ENCODE results near the gene VAV3. TPM values are rescaled to one million over a fixed set of nuclear protein-coding genes. Genes with fewer than 3 reads are reported as not detected.

Gene VAV3
- total RNA-seq, 1 experiment from 2014 or later, result 10.0 TPM

DNA sequence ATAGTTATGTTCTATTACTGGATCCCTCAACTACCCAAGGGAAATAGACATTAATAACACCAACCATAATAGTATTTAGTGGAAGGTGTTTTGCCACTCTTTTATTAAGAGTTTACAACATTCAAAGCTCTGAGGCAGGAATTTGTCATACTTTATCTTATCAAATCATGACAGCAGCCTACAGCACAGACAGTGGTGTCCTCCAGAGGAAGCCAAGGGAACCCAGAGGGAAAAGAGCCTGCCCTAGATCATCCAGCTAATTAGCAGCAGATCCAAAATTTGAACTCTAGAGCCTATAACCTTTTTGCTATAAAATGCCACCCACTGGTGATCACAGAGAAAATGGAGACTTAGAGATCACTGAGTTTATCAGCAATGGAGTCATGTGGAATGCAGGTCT is 18.2 kb downstream of the VAV3 start (continued):
- TF ChIP-seq, protein P1, sequence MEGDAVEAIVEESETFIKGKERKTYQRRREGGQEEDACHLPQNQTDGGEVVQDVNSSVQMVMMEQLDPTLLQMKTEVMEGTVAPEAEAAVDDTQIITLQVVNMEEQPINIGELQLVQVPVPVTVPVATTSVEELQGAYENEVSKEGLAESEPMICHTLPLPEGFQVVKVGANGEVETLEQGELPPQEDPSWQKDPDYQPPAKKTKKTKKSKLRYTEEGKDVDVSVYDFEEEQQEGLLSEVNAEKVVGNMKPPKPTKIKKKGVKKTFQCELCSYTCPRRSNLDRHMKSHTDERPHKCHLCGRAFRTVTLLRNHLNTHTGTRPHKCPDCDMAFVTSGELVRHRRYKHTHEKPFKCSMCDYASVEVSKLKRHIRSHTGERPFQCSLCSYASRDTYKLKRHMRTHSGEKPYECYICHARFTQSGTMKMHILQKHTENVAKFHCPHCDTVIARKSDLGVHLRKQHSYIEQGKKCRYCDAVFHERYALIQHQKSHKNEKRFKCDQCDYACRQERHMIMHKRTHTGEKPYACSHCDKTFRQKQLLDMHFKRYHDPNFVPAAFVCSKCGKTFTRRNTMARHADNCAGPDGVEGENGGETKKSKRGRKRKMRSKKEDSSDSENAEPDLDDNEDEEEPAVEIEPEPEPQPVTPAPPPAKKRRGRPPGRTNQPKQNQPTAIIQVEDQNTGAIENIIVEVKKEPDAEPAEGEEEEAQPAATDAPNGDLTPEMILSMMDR (IDR thresholded peaks at IDR 0.05), result no peak
- TF ChIP-seq, protein P2, sequence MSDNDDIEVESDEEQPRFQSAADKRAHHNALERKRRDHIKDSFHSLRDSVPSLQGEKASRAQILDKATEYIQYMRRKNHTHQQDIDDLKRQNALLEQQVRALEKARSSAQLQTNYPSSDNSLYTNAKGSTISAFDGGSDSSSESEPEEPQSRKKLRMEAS (CRISPR knock-in tag; IDR thresholded peaks at IDR 0.05), result no peak
- no peak for TF ChIP-seq ZNF317 (CRISPR knock-in tag; IDR thresholded peaks at IDR 0.05; ENCODE audit: borderline replicate concordance, low read depth)
- TF ChIP-seq NR2C2 (CRISPR knock-in tag; IDR thresholded peaks at IDR 0.05), result no peak
- TF ChIP-seq, protein P3, sequence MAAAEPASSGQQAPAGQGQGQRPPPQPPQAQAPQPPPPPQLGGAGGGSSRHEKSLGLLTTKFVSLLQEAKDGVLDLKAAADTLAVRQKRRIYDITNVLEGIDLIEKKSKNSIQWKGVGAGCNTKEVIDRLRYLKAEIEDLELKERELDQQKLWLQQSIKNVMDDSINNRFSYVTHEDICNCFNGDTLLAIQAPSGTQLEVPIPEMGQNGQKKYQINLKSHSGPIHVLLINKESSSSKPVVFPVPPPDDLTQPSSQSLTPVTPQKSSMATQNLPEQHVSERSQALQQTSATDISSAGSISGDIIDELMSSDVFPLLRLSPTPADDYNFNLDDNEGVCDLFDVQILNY (CRISPR knock-in tag; IDR thresholded peaks at IDR 0.05), result no peak
- TF ChIP-seq, protein P4, sequence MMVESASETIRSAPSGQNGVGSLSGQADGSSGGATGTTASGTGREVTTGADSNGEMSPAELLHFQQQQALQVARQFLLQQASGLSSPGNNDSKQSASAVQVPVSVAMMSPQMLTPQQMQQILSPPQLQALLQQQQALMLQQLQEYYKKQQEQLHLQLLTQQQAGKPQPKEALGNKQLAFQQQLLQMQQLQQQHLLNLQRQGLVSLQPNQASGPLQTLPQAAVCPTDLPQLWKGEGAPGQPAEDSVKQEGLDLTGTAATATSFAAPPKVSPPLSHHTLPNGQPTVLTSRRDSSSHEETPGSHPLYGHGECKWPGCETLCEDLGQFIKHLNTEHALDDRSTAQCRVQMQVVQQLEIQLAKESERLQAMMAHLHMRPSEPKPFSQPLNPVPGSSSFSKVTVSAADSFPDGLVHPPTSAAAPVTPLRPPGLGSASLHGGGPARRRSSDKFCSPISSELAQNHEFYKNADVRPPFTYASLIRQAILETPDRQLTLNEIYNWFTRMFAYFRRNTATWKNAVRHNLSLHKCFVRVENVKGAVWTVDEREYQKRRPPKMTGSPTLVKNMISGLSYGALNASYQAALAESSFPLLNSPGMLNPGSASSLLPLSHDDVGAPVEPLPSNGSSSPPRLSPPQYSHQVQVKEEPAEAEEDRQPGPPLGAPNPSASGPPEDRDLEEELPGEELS (CRISPR knock-in tag; IDR thresholded peaks at IDR 0.05), result no peak
- no peak for TF ChIP-seq ZNF416 (CRISPR knock-in tag; IDR thresholded peaks at IDR 0.05)
- no peak for TF ChIP-seq ZBTB21 (CRISPR knock-in tag; IDR thresholded peaks at IDR 0.05; ENCODE audit: borderline replicate concordance)
- no peak for TF ChIP-seq FOXK1 (CRISPR knock-in tag; IDR thresholded peaks at IDR 0.05)
- TF ChIP-seq, protein P5, sequence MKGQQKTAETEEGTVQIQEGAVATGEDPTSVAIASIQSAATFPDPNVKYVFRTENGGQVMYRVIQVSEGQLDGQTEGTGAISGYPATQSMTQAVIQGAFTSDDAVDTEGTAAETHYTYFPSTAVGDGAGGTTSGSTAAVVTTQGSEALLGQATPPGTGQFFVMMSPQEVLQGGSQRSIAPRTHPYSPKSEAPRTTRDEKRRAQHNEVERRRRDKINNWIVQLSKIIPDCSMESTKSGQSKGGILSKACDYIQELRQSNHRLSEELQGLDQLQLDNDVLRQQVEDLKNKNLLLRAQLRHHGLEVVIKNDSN (CRISPR knock-in tag; IDR thresholded peaks at IDR 0.05), result no peak
- TF ChIP-seq NFE2L1 (CRISPR knock-in tag; IDR thresholded peaks at IDR 0.05), result no peak
- no peak for TF ChIP-seq ELF4 (CRISPR knock-in tag; IDR thresholded peaks at IDR 0.05; ENCODE audit: low read depth)

DNA sequence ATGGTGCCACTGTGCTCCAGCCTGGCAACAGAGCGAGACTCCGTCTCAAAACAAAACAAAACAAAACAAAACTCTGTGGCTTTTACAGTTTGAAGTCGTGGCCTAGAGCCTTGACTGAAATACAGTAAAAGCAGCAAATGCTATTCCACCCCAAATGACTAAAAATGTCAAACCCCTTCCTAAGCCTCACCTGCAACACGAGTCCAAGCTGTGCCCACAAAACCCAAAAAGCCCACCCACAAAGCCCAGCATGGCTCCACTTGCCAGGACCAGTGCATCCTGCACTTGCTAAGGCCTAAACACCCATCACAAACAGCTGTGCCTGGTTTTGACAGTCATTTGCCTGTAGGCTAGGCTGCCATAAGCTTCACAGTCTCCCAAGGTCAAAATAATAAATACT is 21.3 kb downstream of the VAV3 start:
- H3K27me3 Mint-ChIP-seq (ENCODE audit: low read depth), result no peaks in the 10 kb centered on the region

DNA sequence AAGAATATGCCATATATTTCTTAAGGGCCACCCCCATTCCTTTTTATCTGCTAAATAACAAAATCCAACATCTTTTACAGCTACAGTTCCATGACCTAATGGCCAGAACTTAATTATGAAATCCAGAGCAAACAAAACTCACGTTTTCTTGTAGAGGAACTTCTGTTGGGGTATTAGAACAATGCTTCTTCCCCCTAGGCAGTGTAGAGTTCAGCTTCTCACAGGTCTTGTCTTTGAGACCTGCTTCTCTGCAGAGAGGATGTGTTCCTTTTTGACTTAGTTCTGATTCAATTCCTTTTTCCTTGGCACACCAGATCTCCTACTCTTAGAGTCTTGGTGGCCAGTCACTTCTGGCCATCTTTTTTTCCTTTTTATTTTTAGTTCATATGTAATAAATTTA is 22.2 kb downstream of the VAV3 start:
- Mint-ChIP-seq H3K4me1 (peaks cover 11% of the 10 kb centered on the region), H3K9me3 (no peaks in the 10 kb centered on the region; the same call in 1 of the 2 replicates)
- CTCF ChIA-PET, result no interaction called here

More for the DNA sequence above, 21.3 kb downstream of the VAV3 start:
- no peak overlapping the region for H3K4me3 Mint-ChIP-seq
- ChIA-PET POLR2A (no interaction called here), CTCF (no interaction called here)
- ATAC-seq (no peak), DNase-seq (ENCODE audit: low spot score) (no peak)
- no peaks in the 10 kb centered on the region; the same call in 1 of the 2 replicates for H3K9me3 Mint-ChIP-seq
- no peaks in the 10 kb centered on the region for H3K36me3 Mint-ChIP-seq
- H3K4me1 Mint-ChIP-seq, result peaks cover 8% of the 10 kb centered on the region
- H3K27ac Mint-ChIP-seq, result peak overlapping the region; percentile 20; the same call in 1 of the 2 replicates
- TF ChIP-seq ATF1 (CRISPR knock-in tag; IDR thresholded peaks at IDR 0.05), result no peak

More for the DNA sequence above, 22.2 kb downstream of the VAV3 start:
- H3K4me3 Mint-ChIP-seq, result no peak overlapping the region
- no peaks in the 10 kb centered on the region for H3K36me3 Mint-ChIP-seq
- POLR2A ChIA-PET, result no interaction called here
- H3K27me3 Mint-ChIP-seq (ENCODE audit: low read depth), result no peaks in the 10 kb centered on the region
- DNase-seq (ENCODE audit: low spot score) (no peak), ATAC-seq (no peak)
- H3K27ac Mint-ChIP-seq, result no peak overlapping the region
- TF ChIP-seq JUN (CRISPR knock-in tag; IDR thresholded peaks at IDR 0.05) (no peak), JAZF1 (CRISPR knock-in tag; IDR thresholded peaks at IDR 0.05) (no peak), CREM (CRISPR knock-in tag; IDR thresholded peaks at IDR 0.05) (no peak), ZNF138 (CRISPR knock-in tag; conservative IDR thresholded peaks at IDR 0.05) (no peak), FOXP1 (CRISPR knock-in tag; IDR thresholded peaks at IDR 0.05; ENCODE audit: borderline replicate concordance) (no peak)
- TF ChIP-seq, protein P5 (CRISPR knock-in tag; IDR thresholded peaks at IDR 0.05), result no peak
- TF ChIP-seq, protein P6, sequence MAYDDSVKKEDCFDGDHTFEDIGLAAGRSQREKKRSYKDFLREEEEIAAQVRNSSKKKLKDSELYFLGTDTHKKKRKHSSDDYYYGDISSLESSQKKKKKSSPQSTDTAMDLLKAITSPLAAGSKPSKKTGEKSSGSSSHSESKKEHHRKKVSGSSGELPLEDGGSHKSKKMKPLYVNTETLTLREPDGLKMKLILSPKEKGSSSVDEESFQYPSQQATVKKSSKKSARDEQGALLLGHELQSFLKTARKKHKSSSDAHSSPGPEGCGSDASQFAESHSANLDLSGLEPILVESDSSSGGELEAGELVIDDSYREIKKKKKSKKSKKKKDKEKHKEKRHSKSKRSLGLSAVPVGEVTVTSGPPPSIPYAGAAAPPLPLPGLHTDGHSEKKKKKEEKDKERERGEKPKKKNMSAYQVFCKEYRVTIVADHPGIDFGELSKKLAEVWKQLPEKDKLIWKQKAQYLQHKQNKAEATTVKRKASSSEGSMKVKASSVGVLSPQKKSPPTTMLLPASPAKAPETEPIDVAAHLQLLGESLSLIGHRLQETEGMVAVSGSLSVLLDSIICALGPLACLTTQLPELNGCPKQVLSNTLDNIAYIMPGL (CRISPR knock-in tag; IDR thresholded peaks at IDR 0.05), result no peak

Measured in WTC11 (cell line).